BE2C (cell line): ENCODE data around the gene NPAS2.

ENCODE experiments used
- DNase-seq: peaks from one replicate; pipeline ENCODE4 v3.0.0-alpha.2; 2020
- H3K27me3 ChIP-seq: fragments of 250-450 bp; sonication (Bioruptor Pico); 2 replicates; pipeline ENCODE4 v1.5.1; 2020; ENCODE audit warnings: mild to moderate bottlenecking
- H3K36me3 ChIP-seq: fragments of 250-450 bp; sonication (Bioruptor Pico); 2 replicates; pipeline ENCODE4 v1.5.1; 2020; ENCODE audit warnings: mild to moderate bottlenecking
- H3K4me1 ChIP-seq: fragments of 250-450 bp; sonication (Bioruptor Pico); 2 replicates; pipeline ENCODE4 v1.5.1; 2020
- H3K4me3 ChIP-seq: 2 replicates; pipeline ENCODE4 v1.5.1; 2011; ENCODE audit warnings: low read depth, low read length
- H3K9me3 ChIP-seq: fragments of 250-450 bp; sonication (Bioruptor Pico); 2 replicates; pipeline ENCODE4 v1.5.1; 2020
- TF ChIP-seq, protein P1 (sequence below): IDR thresholded peaks from 2 replicates; pipeline ENCODE4 v1.5.1; 2012; ENCODE audit warnings: mild to moderate bottlenecking, low read depth, low read length

Gene NPAS2

DNA sequence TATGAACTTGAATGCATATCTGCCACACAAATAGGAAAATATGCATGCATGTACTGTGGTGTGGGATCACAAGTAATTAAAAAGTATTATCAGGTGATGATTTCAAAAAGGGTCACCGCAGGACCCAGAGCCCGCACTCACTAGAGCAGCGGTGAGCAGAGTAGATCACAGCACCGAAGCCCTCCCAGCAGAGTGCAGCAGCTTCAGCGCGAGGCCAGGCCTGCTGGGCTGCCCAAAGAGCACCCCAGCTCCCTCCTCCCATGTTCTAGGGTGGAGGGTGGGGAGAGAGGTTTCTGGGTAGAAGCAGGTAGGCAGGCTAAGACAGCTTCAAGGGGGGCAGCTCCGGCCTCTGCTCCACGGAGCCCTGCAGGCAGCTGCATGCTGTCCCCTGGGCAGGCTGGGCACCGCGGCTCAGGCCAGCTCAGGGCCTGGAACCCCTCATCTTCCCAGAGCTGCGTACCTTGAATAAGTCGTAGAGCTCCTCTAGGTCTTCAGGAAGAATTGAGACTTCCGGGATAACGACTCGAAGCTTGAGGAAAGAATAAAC lies 207.1 kb downstream of the NPAS2 start:
- no peaks in the 10 kb centered on the region for H3K9me3 ChIP-seq
- TF ChIP-seq, protein P1, sequence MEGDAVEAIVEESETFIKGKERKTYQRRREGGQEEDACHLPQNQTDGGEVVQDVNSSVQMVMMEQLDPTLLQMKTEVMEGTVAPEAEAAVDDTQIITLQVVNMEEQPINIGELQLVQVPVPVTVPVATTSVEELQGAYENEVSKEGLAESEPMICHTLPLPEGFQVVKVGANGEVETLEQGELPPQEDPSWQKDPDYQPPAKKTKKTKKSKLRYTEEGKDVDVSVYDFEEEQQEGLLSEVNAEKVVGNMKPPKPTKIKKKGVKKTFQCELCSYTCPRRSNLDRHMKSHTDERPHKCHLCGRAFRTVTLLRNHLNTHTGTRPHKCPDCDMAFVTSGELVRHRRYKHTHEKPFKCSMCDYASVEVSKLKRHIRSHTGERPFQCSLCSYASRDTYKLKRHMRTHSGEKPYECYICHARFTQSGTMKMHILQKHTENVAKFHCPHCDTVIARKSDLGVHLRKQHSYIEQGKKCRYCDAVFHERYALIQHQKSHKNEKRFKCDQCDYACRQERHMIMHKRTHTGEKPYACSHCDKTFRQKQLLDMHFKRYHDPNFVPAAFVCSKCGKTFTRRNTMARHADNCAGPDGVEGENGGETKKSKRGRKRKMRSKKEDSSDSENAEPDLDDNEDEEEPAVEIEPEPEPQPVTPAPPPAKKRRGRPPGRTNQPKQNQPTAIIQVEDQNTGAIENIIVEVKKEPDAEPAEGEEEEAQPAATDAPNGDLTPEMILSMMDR: no peak
- H3K4me3 ChIP-seq: no peak overlapping the region
- no peaks in the 10 kb centered on the region for H3K27me3 ChIP-seq
- DNase-seq: no peak
- H3K36me3 ChIP-seq: no peaks in the 10 kb centered on the region; the same call in 1 of the 2 replicates
- H3K4me1 ChIP-seq: no peaks in the 10 kb centered on the region

DNA sequence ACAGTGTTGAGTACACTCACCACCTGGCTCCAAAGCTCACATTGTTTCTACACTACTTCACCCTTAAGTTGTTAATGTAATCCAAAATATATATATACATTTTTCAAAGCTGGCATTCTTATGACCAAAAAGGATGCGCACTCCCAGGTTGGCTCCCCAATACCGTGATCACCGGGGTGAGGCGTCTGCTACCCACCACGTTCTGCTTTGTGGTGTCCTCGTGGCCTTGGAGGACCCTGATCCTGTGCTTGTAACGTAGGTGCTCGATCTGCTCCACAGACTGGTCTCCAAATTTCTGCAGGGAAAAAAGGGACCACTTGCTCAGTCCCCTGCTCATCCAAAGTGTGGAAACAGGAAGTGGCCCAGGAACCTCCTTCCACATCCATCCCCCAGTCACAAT lies 207.9 kb downstream of the NPAS2 start:
- H3K9me3 ChIP-seq: no peaks in the 10 kb centered on the region
- H3K36me3 ChIP-seq: no peaks in the 10 kb centered on the region; the same call in 1 of the 2 replicates
- H3K4me1 ChIP-seq: no peaks in the 10 kb centered on the region

DNA sequence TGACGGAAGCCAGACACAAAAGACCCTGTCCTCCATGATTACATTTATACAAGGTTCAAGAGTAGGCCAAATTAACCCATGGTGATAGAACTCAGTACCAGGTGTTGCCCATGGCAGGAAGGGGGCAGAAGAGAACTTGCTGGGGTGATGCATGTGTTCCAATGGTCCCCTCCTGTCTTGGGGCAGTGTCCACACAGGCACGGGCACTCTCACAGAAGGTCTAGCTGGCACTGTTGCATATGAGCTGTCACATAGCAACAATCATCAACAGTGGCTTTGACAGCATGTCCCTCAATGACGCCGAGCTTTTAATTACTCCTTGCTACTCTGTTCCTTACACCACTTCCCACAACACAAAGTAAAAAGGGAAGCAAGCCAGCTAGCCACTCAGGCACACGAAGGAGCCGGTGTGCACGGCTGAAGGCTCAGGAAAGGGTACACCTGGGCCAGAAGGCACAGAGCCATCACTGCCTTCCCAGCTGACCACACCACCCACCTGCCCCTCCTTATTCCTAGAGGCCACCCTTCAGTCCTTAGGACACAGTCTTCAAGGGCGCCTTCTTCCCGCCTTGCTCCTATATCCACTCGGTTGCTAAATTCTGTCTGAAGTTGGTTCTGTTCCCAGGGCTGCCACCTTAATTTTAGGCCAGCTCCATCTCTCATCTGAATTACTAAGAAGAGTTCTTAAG lies 211.1 kb downstream of the NPAS2 start:
- no peak for DNase-seq
- no peak overlapping the region for H3K4me3 ChIP-seq
- TF ChIP-seq, protein P1: no peak
- no peaks in the 10 kb centered on the region; the same call in 1 of the 2 replicates for H3K36me3 ChIP-seq
- no peaks in the 10 kb centered on the region for H3K4me1 ChIP-seq
- H3K9me3 ChIP-seq: no peaks in the 10 kb centered on the region
- H3K27me3 ChIP-seq: no peaks in the 10 kb centered on the region

More for the DNA sequence above, 207.9 kb downstream of the NPAS2 start:
- no peak for DNase-seq
- Histone ChIP-seq H3K4me3 (no peak overlapping the region), H3K27me3 (no peaks in the 10 kb centered on the region)
- TF ChIP-seq, protein P1: no peak

DNA sequence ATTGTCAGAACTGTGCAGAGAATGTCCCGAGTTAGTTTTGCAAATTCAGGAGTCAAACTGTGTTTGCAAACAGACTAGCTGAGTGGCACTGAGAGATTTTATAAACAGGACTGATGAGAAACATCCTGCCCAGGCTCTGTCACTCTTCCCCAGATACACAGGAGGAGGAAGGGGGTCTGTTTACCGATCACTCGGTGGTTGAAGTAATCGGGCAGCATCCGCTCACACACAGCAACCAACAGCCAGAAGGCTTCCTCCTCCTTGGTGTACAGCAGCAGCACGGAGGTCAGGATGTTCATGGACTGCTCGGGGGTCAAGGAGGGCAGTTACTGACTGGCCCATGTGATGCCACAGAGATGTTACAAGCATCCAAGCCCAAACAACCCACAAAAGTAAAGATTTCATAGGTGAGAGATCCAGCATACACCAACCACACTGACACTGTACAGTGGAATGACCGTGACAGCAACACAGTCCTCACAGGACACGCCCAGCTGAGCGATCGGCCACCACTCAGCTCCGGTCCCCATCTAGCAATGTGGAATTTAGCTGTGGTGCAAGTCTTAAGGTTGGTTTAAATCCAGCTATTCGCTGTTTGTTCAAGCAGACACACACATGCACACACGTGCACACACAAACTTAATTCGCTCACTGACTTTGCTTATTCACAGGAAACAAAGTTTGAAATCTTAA lies 212.3 kb downstream of the NPAS2 start:
- no peak for DNase-seq
- no peaks in the 10 kb centered on the region for H3K9me3 ChIP-seq
- H3K4me1 ChIP-seq: no peaks in the 10 kb centered on the region
- TF ChIP-seq, protein P1: no peak
- no peak overlapping the region for H3K4me3 ChIP-seq
- no peaks in the 10 kb centered on the region; the same call in 1 of the 2 replicates for H3K36me3 ChIP-seq
- H3K27me3 ChIP-seq: no peaks in the 10 kb centered on the region

DNA sequence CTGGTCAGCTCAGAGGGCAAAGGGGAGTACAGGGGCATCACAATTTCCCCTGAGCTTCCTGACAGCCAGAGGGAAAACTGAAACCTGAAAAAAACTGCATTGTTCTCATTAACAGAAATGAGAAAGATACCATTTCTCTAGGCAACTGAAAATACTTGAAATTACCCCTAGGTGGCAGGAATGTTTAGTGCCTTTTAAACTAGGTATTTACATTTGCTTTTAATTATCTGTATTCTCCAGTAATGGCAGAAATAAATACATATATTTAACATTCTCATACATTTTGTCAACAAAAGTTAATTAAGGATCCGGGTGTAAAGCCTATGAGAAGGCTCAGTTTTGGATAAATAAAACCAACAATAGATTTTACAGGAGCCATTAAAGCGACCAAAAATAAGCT lies 216.6 kb downstream of the NPAS2 start:
- peaks cover 13% of the 10 kb centered on the region for H3K4me1 ChIP-seq
- TF ChIP-seq, protein P1: peak; percentile 30; the same call in 1 of the 2 replicates
- peaks cover 10% of the 10 kb centered on the region for H3K36me3 ChIP-seq
- H3K9me3 ChIP-seq: no peaks in the 10 kb centered on the region
- DNase-seq: no peak
- no peak overlapping the region for H3K4me3 ChIP-seq
- no peaks in the 10 kb centered on the region for H3K27me3 ChIP-seq
